ENCODE results near the gene NPFFR1.
A peak's percentile ranks its signal among the peaks of the same experiment; 100 is the strongest.

The NPFFR1 gene

DNA sequence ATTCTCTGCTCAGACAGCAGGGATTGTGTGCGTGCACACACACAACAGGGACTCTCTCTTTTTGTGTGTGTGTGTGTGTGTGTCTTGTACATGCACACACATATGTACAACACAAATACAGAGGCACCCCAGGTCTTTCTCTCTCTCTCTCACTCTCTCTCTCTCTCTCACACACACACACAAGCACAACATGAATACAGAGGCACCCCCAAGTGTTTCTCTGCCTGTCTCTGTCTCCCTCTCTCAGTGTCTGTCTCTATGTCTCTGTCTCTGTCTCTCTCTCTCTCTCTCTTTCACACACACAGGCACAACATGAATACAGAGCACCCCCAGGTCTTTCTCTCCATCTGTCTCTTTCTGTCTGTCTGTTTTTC, 746 bp downstream of the NPFFR1 start:
- Histone ChIP-seq H3K9ac (ENCODE audit: low read length) (no peak overlapping the region), H3K4me1 (ENCODE audit: control insufficient read depth, low read depth, low read length) (no peaks in the 10 kb centered on the region), H3K27ac (ENCODE audit: low read length) (no peak overlapping the region), H3K4me3 (ENCODE audit: low read length) (peak overlapping the region; percentile 37), H3K36me3 (ENCODE audit: control insufficient read depth, low read depth, low read length) (no peaks in the 10 kb centered on the region), H3K27me3 (ENCODE audit: control insufficient read depth, insufficient read depth, low read length) (peaks cover 46% of the 10 kb centered on the region), H3K9me3 (ENCODE audit: control insufficient read depth, low read depth, low read length) (no peaks in the 10 kb centered on the region)

GRCh38 chr10:70281609-70282008, 2.2 kb downstream of the NPFFR1 start:
- no peak overlapping the region for H3K9ac ChIP-seq (ENCODE audit: low read length)

DNA sequence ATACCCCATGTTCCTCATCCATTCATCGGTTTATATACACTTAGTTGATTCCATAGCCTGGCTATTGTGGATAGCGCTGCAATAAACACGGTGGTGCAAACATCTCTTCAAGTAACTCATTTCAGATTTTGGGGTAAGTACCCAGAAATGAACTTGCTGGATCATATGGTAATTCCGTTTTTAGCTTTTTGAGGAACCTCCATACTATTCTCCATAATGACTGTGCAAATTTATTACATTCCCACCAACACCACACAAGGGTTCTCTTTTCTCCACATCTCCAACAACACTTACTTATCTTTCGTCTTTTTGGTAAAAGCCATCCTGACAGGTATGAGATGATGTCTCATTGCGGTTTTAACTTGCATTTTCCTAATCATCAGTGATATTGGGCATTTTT, 3.7 kb downstream of the NPFFR1 start:
- Histone ChIP-seq H3K27ac (ENCODE audit: low read length) (no peak overlapping the region), H3K9me3 (ENCODE audit: control insufficient read depth, low read depth, low read length) (no peaks in the 10 kb centered on the region), H3K4me3 (ENCODE audit: low read length) (no peak overlapping the region), H3K36me3 (ENCODE audit: control insufficient read depth, low read depth, low read length) (no peaks in the 10 kb centered on the region), H3K9ac (ENCODE audit: low read length) (no peak overlapping the region), H3K4me1 (ENCODE audit: control insufficient read depth, low read depth, low read length) (no peaks in the 10 kb centered on the region), H3K27me3 (ENCODE audit: control insufficient read depth, insufficient read depth, low read length) (peaks cover 43% of the 10 kb centered on the region)

More at GRCh38 chr10:70281609-70282008, 2.2 kb downstream of the NPFFR1 start:
- Histone ChIP-seq H3K9me3 (ENCODE audit: control insufficient read depth, low read depth, low read length) (no peaks in the 10 kb centered on the region), H3K36me3 (ENCODE audit: control insufficient read depth, low read depth, low read length) (no peaks in the 10 kb centered on the region), H3K27ac (ENCODE audit: low read length) (no peak overlapping the region), H3K27me3 (ENCODE audit: control insufficient read depth, insufficient read depth, low read length) (peaks cover 46% of the 10 kb centered on the region), H3K4me1 (ENCODE audit: control insufficient read depth, low read depth, low read length) (no peaks in the 10 kb centered on the region), H3K4me3 (ENCODE audit: low read length) (no peak overlapping the region)

DNA sequence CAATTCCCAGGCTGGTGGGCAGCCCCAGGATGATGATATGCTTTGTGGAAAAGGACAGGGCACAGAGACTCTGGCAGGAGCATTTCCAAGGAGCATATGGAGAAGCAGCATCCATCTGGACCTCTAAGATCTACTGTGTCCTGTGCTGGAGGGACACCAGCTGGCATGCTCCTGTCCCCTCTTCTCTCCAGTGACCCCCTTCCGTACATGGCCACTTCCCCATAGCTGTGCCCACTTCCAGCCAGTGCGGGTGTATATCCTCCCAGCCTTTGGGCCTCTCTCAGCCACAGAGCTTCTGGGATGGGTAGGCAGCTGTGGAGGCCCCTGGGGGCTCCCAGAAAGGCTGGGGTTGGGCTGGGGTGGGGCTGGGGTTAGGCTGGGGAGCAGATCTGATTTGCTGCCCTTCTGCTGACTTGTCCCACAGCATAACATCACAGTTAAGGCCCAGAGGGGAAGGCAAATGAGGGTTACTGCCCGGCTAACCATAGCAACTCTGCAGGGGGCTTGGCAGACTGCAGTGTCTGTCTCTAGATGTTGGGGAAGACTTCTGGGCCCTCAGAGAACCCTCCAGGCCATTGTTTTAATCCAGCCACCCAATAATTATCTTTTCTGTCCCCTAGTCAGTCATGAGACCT, 6.3 kb downstream of the NPFFR1 start:
- no peak overlapping the region for H3K9ac ChIP-seq (ENCODE audit: low read length)
- H3K27ac ChIP-seq (ENCODE audit: low read length) = no peak overlapping the region
- no peaks in the 10 kb centered on the region for H3K36me3 ChIP-seq (ENCODE audit: control insufficient read depth, low read depth, low read length)
- H3K4me1 ChIP-seq (ENCODE audit: control insufficient read depth, low read depth, low read length) = peaks cover 8% of the 10 kb centered on the region
- peaks cover 18% of the 10 kb centered on the region for H3K27me3 ChIP-seq (ENCODE audit: control insufficient read depth, insufficient read depth, low read length)
- H3K9me3 ChIP-seq (ENCODE audit: control insufficient read depth, low read depth, low read length) = no peaks in the 10 kb centered on the region
- no peak overlapping the region for H3K4me3 ChIP-seq (ENCODE audit: low read length)

DNA sequence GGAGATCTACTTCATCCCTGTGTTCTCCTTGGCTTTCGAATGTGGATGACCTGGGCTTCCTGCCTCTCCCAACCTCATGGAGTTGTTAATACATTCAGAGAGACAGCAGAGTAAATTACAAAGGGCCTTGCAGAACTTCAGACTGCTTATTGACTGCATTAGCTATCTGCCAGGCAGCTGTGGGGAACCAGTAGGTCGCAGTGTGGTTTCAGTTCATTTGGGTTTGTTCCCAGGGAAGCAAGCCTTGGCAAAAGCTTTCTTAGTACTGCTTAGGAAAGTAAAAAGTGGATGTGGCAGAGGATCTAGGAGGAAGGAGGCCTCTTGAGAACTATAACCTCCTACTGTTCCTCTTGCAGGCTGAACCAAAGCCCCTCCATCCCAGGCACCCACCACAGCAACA, 9.2 kb downstream of the NPFFR1 start:
- no peak overlapping the region for H3K9ac ChIP-seq (ENCODE audit: low read length)
- H3K4me3 ChIP-seq (ENCODE audit: low read length) = no peak overlapping the region
- H3K27me3 ChIP-seq (ENCODE audit: control insufficient read depth, insufficient read depth, low read length) = no peaks in the 10 kb centered on the region
- H3K4me1 ChIP-seq (ENCODE audit: control insufficient read depth, low read depth, low read length) = peaks cover 8% of the 10 kb centered on the region
- no peaks in the 10 kb centered on the region for H3K36me3 ChIP-seq (ENCODE audit: control insufficient read depth, low read depth, low read length)
- H3K27ac ChIP-seq (ENCODE audit: low read length) = no peak overlapping the region
- H3K9me3 ChIP-seq (ENCODE audit: control insufficient read depth, low read depth, low read length) = no peaks in the 10 kb centered on the region

GRCh38 chr10:70272925-70273316, 10.9 kb downstream of the NPFFR1 start:
- Histone ChIP-seq H3K9ac (ENCODE audit: low read length) (no peak overlapping the region), H3K36me3 (ENCODE audit: control insufficient read depth, low read depth, low read length) (no peaks in the 10 kb centered on the region), H3K9me3 (ENCODE audit: control insufficient read depth, low read depth, low read length) (no peaks in the 10 kb centered on the region), H3K4me1 (ENCODE audit: control insufficient read depth, low read depth, low read length) (peaks cover 8% of the 10 kb centered on the region), H3K27me3 (ENCODE audit: control insufficient read depth, insufficient read depth, low read length) (no peaks in the 10 kb centered on the region), H3K4me3 (ENCODE audit: low read length) (no peak overlapping the region), H3K27ac (ENCODE audit: low read length) (no peak overlapping the region)

GRCh38 chr10:70271996-70272924, 11.5 kb downstream of the NPFFR1 start:
- Histone ChIP-seq H3K4me1 (ENCODE audit: control insufficient read depth, low read depth, low read length) (peaks cover 8% of the 10 kb centered on the region), H3K36me3 (ENCODE audit: control insufficient read depth, low read depth, low read length) (no peaks in the 10 kb centered on the region), H3K27me3 (ENCODE audit: control insufficient read depth, insufficient read depth, low read length) (no peaks in the 10 kb centered on the region), H3K27ac (ENCODE audit: low read length) (no peak overlapping the region), H3K9me3 (ENCODE audit: control insufficient read depth, low read depth, low read length) (no peaks in the 10 kb centered on the region), H3K4me3 (ENCODE audit: low read length) (no peak overlapping the region), H3K9ac (ENCODE audit: low read length) (no peak overlapping the region)

DNA sequence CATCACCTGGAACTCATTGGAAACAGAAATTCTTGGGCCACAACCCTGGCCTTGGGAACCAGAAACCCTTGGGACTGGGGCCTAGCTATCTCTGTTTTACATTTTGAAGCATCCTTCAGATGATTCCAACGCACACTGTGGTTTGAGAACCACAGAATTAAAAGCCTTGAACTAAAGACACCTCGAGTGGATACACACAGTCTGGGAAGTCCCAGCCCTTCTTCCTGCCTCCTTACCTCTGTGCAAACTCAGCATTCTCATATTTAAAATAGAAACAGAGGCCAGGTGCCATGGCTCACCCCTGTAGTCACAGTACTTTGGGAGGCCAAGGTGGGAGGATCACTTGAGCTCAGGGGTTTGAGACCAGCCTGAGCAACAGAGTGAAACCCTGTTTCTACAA, 12.9 kb downstream of the NPFFR1 start:
- H3K9ac ChIP-seq (ENCODE audit: low read length) = no peak overlapping the region
- peaks cover 8% of the 10 kb centered on the region for H3K4me1 ChIP-seq (ENCODE audit: control insufficient read depth, low read depth, low read length)
- no peaks in the 10 kb centered on the region for H3K36me3 ChIP-seq (ENCODE audit: control insufficient read depth, low read depth, low read length)
- H3K4me3 ChIP-seq (ENCODE audit: low read length) = no peak overlapping the region
- H3K9me3 ChIP-seq (ENCODE audit: control insufficient read depth, low read depth, low read length) = no peaks in the 10 kb centered on the region
- no peak overlapping the region for H3K27ac ChIP-seq (ENCODE audit: low read length)
- no peaks in the 10 kb centered on the region for H3K27me3 ChIP-seq (ENCODE audit: control insufficient read depth, insufficient read depth, low read length)

DNA sequence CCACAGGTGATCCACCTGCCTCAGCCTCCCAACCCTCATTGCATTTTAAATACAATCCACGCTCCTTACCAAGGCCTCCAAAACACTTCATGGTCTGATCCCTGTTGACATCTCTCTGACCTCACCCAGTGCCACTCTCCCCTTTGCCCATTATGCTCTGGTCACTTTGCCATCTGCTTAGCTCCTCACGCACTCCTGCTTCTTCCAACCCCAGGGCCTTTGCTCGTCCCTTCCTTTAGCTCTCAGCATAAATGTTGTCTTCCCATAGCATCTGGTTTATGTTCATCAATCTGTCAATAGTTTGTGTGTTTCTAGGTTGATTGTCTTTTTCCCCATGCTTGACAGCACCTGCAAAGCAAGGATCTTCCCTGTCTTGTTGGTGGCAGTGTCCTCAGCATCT, 14.1 kb downstream of the NPFFR1 start:
- no peak overlapping the region for H3K27ac ChIP-seq (ENCODE audit: low read length)
- no peaks in the 10 kb centered on the region for H3K36me3 ChIP-seq (ENCODE audit: control insufficient read depth, low read depth, low read length)
- no peak overlapping the region for H3K9ac ChIP-seq (ENCODE audit: low read length)
- no peaks in the 10 kb centered on the region for H3K27me3 ChIP-seq (ENCODE audit: control insufficient read depth, insufficient read depth, low read length)
- H3K9me3 ChIP-seq (ENCODE audit: control insufficient read depth, low read depth, low read length) = no peaks in the 10 kb centered on the region
- H3K4me1 ChIP-seq (ENCODE audit: control insufficient read depth, low read depth, low read length) = peaks cover 8% of the 10 kb centered on the region
- H3K4me3 ChIP-seq (ENCODE audit: low read length) = no peak overlapping the region

DNA sequence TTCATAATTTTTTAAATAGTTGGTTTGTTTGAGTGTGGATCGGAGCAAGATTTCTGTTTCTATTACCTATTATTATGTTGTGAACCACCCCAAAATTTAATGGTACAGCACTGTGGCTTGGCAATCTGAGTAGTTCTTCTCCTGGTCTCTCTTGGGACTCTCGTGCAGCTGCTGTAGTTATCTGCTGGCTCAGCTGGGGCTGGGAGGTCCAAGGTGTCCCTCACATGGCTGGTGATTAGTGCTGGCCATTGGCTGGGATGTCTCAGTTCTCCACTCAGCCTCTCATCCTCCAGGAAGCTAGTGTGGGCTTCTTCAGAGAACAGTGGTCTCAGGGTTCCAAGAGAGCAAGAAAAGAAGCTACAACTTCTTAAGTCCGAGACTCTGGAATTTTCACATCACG, 15.4 kb downstream of the NPFFR1 start:
- Histone ChIP-seq H3K27ac (ENCODE audit: low read length) (no peak overlapping the region), H3K4me1 (ENCODE audit: control insufficient read depth, low read depth, low read length) (peaks cover 8% of the 10 kb centered on the region), H3K36me3 (ENCODE audit: control insufficient read depth, low read depth, low read length) (no peaks in the 10 kb centered on the region), H3K4me3 (ENCODE audit: low read length) (no peak overlapping the region), H3K27me3 (ENCODE audit: control insufficient read depth, insufficient read depth, low read length) (no peaks in the 10 kb centered on the region), H3K9me3 (ENCODE audit: control insufficient read depth, low read depth, low read length) (no peaks in the 10 kb centered on the region), H3K9ac (ENCODE audit: low read length) (no peak overlapping the region)

- Histone ChIP-seq H3K36me3 (ENCODE audit: control insufficient read depth, low read depth, low read length) (no peaks in the 10 kb centered on the region), H3K27ac (ENCODE audit: low read length) (no peak overlapping the region), H3K4me3 (ENCODE audit: low read length) (no peak overlapping the region), H3K9ac (ENCODE audit: low read length) (no peak overlapping the region), H3K4me1 (ENCODE audit: control insufficient read depth, low read depth, low read length) (no peaks in the 10 kb centered on the region), H3K27me3 (ENCODE audit: control insufficient read depth, insufficient read depth, low read length) (no peaks in the 10 kb centered on the region), H3K9me3 (ENCODE audit: control insufficient read depth, low read depth, low read length) (no peaks in the 10 kb centered on the region)
Observed at GRCh38 chr10:70267161-70267933, 16.5 kb downstream of the NPFFR1 start.

All from iPS-18a (cell line).